IPS-NIHi7 (cell line): ENCODE measurements around the gene KIF26A.

Experiments
- DNase-seq: peaks from one replicate; pipeline ENCODE4 v3.0.0; 2012; ENCODE audit warnings: mixed read lengths; ENCODE audit errors: extremely low spot score

Gene KIF26A

DNA sequence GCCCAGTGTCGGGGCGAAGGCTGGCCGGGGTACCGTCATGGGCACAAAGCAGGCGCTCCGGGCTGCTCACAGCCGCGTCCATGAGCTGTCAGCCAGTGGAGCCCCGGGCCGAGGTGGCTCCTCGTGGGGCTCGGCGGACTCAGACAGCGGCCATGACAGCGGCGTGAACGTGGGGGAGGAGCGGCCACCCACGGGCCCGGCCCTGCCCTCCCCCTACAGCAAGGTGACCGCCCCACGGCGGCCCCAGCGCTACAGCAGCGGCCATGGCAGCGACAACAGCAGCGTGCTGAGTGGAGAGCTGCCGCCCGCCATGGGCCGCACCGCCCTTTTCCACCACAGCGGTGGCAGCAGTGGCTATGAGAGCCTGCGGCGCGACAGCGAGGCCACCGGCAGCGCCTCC, 39.0 kb downstream of the KIF26A start:
- DNase-seq: no peak

DNA sequence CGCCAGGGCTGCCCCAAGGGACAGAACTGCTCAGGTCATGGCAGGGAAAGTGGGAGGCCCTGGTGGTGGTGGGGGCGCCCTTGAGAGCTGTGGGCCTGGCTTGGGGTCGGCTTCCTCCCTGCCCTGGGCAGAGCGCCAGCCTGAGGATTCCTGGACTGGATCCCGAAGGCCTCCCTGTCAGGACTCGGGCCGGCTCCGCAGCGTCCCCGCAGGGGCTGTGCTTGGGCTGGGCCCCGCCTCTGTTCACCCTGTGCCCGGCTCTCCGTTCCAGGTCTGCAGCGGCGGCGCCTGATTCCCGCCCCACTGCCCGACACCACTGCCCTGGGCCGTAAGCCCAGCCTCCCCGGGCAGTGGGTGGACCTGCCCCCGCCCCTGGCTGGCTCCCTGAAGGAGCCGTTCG, 39.9 kb downstream of the KIF26A start:
- no peak for DNase-seq

DNA sequence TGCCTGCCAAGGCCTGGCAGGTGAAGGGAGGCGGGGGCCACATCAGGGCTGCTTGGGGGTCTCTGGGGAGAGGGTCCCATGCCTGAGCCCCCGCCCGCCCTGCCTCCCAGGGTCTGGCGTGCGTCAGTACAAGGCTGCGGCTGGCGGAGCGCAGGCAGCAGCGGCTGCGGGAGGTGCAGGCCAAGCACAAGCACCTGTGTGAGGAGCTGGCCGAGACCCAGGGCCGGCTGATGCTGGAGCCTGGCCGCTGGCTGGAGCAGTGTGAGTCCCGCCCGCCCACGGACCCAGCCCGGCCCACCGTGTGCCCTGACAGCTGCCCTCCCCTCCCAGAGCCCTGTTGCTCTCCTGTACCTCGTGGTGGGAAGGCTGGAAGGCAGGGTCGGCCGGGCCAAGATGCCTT, 40.7 kb downstream of the KIF26A start:
- no peak for DNase-seq

DNA sequence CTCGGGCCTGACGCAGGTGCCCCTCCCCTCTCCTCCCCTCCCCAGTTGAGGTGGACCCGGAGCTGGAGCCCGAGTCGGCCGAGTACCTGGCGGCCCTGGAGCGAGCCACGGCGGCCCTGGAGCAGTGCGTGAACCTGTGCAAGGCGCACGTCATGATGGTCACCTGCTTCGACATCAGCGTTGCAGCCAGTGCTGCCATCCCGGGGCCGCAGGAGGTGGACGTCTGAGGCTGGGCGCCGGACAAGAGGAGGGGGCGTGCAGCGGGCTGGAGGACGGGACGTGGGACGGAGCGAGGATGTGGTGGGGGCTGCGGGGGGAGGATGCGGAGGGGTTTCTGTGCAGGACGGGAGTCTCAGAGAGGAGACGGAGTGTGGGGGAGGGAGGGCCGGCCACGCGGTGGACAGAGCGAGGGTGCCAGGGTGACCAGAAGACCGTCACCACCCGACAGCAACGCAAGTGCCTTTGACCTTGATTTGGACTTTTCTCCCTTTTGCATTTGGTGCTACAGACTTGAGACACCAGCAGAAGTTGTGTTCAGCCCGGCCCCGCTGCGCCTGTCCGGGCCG, 41.3 kb downstream of the KIF26A start:
- DNase-seq: no peak

DNA sequence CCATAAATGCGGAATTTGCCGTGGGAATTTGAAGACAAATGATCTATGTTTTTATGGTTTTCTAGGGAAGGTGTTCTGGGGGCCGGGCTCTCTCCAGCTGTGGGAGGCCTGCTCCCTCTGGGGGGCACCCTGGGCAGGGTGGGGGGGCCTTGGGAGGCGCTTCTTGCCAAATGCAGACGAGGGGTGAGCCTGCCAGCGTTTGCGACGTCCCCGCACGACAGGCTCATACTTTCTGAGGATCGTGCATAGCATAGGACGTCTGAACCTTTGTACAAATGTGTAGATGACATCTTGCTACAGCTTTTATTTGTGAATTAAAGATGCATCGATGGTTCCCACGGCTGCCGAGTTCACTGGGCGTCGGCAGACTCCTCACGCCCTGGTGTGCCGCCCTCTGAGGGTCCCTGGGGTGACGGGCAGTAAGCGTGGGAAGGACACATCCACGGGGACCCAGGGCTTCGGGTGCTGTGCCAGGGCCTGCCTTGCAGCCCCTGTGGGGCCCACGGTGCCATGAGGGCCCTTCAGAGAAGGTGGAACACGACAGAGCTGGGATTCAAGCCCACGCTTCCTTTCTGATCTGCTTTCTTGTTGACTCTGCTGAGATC, 42.3 kb downstream of the KIF26A start:
- DNase-seq: no peak

DNA sequence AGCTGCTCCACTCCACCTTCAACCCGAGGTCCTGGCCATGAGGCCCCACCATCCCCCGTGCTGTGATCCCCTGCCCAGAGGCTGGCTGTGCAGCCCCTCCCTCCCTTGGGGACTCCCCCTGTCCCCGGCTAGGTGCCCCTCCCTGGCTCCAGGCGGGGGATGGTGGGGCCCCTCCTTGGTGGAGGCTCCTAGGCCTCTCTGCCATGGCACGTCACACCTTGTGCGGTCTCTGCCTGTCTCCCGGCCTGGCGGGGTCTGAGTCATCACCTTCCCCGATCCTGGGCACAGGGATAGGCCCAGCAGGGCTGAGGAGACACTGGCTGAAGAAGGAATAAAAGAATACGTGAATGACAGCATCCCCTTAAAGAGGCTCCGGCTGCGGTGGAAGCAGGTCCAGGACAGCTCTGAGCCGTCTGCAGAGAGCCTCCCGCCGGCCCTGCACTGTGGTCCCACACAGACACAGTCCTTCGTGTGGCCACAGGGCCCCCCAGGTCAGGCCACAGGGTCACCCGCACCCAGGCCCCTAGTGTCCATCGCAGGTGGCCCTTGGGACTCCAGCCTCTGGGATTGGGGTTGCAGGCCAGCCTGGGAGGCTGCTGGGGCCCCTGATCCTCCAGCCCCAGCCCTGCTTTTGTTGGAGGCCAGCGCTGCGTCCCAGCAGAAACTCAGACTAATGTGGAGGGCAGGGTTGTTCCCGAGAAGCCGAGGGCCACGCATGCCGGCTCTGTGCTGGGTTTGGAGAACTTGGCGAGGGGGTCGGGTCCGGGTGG, 43.6 kb downstream of the KIF26A start:
- DNase-seq: no peak

DNA sequence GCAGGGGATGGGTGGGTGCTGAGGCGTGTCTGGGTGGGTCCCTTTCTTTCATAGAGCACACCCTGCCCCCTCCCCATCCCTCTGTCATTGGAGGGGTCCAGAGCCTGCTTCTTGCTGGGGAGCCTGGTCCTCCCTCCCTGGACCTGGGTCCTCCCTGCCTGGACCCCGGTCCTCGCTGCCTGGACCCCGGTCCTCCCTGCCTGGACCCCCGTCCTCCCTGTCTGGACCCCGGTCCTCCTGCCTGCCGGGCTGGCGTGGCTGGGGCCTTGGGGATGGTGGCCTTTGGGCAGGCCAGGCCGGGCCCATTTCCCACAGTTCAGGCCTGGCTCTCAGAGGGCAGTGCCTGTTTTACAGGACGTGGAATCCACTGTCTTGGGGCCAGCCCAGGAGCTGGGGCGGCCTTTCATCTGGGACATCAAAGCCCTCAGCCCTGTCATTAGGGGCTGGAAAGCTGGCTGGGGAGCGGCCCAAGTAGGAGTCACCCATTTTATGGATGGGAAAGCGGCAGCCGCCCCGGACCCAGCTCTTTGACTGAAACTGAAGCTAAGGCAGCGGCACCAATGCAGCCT, 44.6 kb downstream of the KIF26A start:
- DNase-seq: no peak

DNA sequence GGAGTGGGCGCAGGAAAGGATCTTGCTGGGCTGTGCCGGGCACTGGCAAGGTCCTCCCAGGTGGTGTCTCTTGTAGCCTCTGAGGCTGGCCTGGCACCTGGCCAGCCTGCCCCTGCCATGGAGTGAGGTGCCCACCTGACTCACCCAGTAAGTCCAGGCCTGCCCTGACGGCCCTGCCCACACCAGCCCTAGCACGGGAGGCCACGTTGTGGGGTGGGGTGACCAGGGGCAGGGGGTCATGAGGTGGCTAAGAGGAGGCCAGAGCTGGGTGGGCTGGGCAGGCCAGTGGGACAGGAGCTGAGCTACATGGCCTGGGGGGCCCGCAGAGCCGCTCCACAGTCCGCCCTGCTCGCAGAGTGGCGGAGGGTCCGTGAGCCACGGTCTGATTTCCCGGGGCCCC, 45.4 kb downstream of the KIF26A start:
- no peak for DNase-seq

DNA sequence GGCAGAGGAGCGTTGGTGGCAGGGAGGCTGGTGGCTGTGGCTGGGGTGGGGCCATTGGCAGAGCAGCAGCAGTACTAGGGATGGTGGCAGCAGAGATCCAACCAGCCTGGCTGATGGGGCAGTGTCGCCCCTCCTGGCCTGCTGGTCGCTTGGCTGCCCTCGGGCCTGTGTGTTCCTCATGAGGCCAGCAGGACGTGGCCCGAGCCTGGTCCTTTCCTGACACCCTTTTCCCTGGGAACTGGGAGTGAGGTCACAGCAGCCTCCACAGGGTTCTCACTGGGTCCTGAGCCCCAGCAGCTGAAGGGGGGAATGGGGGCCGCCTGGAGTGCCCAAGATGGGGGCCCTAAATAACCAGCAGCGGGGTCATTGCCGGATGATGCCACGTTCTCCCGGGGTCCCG, 46.1 kb downstream of the KIF26A start:
- no peak for DNase-seq

DNA sequence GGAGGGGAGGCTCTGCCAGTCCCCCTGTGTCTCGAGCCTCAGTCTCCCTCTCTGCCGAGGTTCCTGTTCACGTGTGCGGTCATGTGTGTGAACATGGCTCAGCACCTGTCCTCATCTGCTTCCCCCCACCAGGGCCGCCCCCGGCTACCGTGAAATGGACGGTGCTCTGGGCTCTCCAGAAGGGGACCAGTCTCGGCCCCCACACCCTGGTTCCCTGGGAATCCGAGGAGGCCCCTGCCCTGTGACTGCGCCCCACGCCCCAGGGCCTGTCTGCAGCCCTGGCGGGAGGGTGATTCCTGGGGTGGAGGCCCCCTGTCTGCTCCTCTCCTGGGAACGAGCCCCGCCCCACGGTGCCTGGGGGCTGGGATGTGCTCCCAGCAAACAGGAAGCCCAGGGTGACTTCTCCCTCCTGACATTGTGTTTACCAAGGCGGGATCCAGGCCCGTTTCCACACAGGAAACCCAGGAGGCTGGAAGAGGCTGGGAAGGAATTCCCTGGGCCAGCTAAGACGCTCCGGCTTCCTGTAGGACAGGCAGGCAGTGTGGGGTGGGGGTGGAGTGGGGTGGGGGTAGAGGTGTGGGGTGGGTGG, 46.6 kb downstream of the KIF26A start:
- DNase-seq: peak; percentile 47

DNA sequence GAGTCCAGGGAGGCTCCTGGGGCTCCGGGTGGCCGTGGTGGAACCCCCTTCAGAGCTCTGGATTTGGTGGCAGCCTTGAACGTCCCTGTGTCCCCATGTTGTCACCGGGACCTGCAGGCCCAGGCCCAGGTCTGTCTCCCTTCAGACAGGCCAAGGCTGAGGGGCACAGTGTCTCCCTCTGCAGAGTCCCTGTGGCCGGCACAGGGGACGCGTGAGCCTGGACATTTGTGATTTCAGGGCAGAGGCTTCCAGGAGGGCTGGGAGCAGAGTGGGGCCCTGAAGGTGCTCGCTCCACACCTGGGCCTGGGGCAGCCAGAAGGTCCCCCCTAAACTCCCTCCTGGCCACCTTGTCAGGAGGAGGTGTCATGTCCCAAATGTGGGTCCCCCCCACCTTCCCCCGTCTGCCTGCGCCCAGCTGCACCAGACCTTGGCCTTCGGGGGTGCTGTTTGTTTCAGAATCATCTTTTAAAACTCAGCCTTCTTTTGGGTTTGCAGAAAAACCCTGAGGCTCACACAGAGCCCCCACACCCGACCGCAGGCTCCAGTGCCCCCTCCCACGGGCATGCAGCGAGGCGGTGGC, 47.6 kb downstream of the KIF26A start:
- DNase-seq: no peak

DNA sequence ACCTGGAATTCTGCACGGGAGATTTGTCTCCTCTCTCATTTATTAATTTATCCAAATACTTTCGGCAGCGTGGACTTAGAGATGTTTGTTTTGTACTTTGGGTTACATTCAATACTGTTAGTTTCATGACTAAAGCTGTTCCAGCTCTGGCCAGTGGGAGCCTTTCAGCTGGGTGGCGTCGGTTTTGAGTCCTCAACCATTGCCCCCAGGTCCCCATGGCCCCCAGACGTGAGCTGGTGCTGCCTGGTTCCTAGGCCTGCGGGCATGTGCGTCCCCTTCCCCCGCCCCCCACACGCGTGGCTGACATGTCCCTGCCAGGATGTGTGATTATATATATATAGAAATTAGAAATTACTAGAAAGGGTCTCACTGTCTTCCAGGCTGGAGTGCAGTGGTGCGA, 48.2 kb downstream of the KIF26A start:
- DNase-seq: no peak

DNA sequence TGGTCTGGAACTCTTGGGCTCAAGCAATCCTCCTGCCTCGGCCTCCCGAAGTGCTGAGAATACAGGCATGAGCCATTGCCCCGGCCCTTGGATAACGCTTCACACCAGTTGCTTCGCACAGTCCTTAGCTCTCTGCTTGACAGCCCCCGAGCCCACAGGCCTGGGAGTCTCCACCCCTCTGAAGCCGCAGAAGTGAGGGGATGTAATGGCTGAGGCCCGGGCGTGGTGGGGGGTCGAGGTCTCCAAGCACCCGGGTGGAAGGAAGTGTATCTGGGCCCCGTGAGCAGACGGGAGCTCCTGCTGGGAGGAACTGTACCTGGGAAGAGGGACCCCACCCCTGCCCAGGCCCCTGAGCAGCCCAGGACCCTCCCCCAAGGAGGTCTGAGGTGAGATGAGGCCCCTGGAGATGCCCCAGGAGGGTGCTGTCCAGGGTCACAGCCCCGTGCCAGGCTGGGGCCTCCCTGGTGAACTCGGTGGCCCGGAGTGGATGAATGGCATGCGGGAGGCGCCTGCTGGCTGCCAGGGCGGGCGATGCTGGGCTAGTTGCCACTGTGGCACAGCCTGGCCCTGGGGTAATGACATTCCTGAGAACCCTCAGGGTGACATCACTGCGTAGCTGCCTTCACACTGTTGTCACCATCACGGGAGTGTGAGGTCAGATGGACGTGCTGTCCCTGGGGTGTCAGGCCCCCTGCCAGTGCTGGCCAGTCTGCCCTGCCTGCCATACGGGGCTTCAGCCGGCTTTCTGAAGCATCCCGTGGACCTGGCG, 48.9 kb downstream of the KIF26A start:
- DNase-seq: no peak

DNA sequence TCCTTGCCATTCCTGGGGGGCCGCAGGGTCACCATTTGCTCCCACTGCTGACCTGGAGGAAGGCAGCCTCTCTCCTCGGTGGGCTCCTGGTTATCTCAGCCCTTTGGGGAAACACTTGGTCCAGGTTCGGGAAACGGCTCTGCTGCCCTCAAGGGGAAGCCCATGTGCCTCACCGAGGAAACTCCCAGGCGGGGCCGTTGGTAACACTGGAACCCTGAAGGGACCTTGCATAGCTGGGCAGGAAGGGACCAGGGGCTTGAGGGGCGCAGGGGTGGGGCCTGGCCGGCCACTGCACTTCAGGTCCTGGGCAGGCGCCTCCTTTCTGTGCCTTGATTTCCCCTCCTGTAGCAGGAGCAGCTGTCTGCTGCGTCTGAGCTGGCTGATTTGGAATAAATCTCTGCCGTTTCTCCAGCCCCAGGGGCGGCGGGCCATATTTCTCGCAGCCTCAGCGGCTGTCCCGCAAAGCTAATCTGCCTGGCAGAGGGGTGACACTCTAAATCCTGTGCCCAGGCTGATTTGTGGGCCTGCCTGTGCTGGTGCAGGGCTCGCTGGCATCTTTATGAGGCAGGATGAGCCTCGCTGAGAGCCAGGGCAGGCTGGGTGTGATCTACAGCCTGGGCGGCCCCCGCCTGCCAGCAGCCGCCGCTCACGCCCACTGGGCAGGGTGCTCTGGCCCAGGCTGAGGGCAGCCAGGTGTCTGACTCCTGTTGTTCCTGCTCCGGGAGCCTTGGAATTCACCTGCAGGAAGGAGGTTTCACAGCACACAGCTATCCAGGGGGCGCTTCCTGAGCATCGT, 49.7 kb downstream of the KIF26A start:
- peak; percentile 52 for DNase-seq

DNA sequence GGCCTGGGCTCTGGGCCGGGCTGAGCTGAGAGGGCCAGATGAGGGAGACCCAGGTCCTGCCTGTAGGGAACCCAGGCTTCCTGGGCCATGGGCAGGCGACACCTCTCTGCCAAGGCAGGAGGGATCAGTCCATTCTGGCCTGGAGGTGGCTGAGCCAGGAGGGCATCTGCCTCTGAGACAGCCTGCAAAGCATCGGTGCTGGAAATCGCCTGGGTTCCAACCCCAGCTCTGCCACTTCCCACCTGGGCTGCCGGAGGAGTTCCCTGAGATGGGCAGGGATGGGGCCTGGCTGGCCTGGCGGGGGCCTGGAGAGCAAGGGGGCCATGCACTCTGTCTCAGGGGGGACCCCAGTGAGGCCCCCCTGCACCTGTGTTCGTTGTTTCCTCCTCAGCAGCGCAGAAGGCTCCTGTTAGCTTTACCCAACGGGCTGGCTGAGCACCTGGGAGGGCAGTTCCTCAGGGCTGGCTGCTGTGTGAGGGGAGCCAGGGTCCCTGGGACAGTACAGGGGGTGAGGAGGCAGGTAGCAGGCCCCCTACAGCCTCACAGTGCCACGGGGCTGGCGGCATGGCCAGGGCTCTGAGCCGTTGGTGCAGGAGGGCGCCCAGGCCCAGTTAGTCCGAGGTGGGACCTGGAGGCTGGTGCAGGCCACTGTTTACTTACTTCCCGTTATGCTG, 50.5 kb downstream of the KIF26A start:
- DNase-seq: no peak

DNA sequence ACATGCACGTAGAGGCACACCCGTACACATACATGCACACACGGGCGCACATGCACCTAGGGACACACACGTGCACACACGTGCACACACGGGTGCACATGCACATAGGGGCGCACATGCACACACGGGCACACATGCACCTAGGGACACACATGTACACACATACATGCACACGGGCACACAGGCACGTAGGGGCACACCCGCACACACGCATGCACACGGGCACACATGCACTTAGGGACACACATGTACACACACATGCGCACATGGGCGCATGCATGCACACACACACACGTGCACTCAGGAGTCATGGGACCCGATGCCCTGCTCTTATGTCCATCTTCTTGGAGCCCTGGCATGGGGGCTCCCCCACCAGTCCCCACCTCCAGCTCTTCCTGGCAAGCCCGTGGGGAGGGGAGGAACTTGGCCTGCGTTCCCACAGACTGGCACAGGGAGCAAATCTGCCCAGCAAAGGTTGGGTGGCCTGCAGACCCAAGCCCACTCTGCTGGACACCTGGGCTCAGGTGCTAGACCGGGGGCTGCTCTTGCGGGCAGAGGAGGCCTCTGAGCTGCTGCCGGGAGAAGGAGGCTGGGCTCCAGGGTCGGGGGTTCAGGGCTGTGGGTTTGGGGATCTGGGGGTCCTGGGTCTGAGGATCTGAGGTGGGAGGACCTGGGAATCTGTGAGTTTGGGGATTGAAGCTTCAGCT, 51.4 kb downstream of the KIF26A start:
- no peak for DNase-seq

DNA sequence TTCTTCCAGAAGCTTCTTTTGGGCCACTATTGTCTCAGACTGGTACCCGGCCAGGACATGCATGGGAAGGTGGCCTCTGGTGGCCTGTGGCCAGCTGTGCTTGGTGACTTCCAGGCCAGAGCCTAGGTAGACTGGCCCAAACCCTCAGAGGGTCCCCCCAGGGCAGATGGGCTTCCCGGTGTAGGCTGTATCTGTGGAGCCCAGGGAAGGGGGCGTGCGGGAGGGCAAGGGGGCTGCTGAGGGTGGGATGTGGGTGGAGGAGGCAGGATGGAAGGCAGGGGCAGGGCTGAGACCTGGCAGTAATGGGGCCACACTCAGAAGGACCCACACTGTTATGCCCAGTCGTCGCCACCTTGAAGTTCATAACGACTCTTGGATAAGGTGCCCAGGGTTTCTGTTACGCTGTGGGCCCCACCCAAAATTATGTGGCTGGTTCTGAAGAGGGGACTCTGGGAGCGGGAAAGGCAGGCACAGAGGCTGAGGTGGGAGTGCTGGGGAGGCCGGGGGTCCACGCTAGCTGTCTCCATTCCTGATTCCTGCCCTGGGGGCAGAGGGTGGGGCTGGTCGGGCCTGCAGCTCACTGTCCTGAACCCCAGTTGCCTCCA, 52.1 kb downstream of the KIF26A start:
- DNase-seq: no peak

DNA sequence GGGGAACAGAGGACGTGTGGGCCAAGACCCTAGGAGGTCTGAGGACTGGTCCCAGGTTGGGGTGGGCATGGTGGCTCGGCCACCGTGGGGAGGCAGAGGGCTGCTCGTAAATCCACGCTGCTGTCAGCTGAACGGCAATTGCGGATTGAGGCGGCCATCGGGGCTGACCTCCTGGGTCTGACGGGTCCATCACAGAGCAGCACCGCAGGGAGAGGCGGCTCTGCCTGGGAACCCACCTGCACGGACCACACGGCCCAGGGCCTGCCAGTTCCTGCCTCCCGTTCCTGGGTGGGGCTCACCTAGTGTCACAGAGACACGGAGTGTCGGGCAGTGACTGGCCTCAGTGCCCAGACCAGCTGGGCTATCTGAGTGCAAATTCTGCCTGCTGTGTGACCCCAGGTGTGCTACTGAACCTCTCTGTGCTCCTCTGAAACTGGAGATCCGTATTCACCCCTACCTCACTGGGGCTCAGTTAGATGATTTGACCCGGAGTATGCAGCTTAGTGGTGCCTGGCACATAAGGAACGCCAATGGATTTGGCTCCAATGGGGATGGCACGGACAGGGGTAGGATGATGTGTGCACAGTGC, 53.1 kb downstream of the KIF26A start:
- DNase-seq: no peak
